GM12878 (cell line): Measurements from ENCODE around the gene MDM1. TPM values are rescaled to one million over a fixed set of nuclear protein-coding genes. Genes with fewer than 3 reads are reported as not detected.

Experiments used
- ATAC-seq: fragments of 200-7000 bp; cut with Tn5 transposase; 3 replicates; pipeline ENCODE4 v1.9.1; 2020; ENCODE audit warnings: mild to moderate bottlenecking, moderate library complexity
- BruUV-seq: library from RNA; stranded (reverse); fragments of 400-500 nt; replicated peaks from 2 replicates; lab custom pipeline; 2021; lab: Mats Ljungman, UMichigan
- CTCF ChIA-PET: fragments of 300-600 bp; sonication (Branson Sonifier 250); formaldehyde crosslinking; extraction: SDS; loops from one replicate; lab custom pipeline; 2021; ENCODE audit warnings: inconsistent platforms; lab: Yijun Ruan, JAX
- POLR2A ChIA-PET: fragments of 350-600 bp; formaldehyde crosslinking; extraction: SDS; loops from one replicate; lab custom pipeline; 2021; ENCODE audit warnings: inconsistent platforms; lab: Charles Lee
- RAD21 ChIA-PET: fragments of 300-600 bp; sonication (Branson Sonifier 250); formaldehyde crosslinking; loops from one replicate; lab custom pipeline; 2023; ENCODE audit warnings: antibody characterized with exemption; ENCODE audit not compliant: unreplicated experiment; lab: Charles Lee
- SMC1A ChIA-PET: fragments of 300-600 bp; sonication (Branson Sonifier 250); formaldehyde crosslinking; loops from one replicate; lab custom pipeline; 2023; ENCODE audit not compliant: unreplicated experiment, uncharacterized antibody; lab: Charles Lee
- DNase-seq: peaks from one replicate; pipeline ENCODE4 v3.0.0-alpha.2; 2011; ENCODE audit warnings: low read depth, low spot score
- FAIRE-seq: peaks from 3 replicates; lab custom pipeline; 2011; peaks lifted over from hg19 to GRCh38; lab: Jason Lieb, UNC
- H2AFZ ChIP-seq: 2 replicates; pipeline ENCODE4 v1.6.0; 2011; ENCODE audit warnings: low read depth, low read length, control low read depth; ENCODE audit not compliant: control insufficient read depth
- H3K27ac ChIP-seq: 2 replicates; pipeline ENCODE4 v1.5.1; 2011; ENCODE audit warnings: control low read depth; ENCODE audit not compliant: control insufficient read depth, insufficient read depth
- H3K27me3 ChIP-seq, 2 experiments: replicated peaks in 1 of 2; 2 replicates each; pipeline versions ENCODE4 v1.6.0 to v1.6.1; 2011; ENCODE audit warnings: low read length in 1 of 2; ENCODE audit not compliant: control insufficient read depth in 2 of 2, insufficient read depth in 2 of 2
- H3K36me3 ChIP-seq, 2 experiments: 2 replicates each; pipeline ENCODE4 v1.5.1; 2011; ENCODE audit warnings: low read length in 1 of 2; ENCODE audit not compliant: control insufficient read depth in 2 of 2, insufficient read depth in 2 of 2
- H3K4me1 ChIP-seq: 2 replicates; pipeline ENCODE4 v1.6.1; 2011; ENCODE audit warnings: mild to moderate bottlenecking, low read length, moderate library complexity, mixed read lengths; ENCODE audit not compliant: control insufficient read depth, insufficient read depth
- H3K4me2 ChIP-seq: 2 replicates; pipeline ENCODE4 v1.6.0; 2011; ENCODE audit warnings: control low read depth; ENCODE audit not compliant: control insufficient read depth, insufficient read depth
- H3K4me3 ChIP-seq: fragments of 200-600 bp; sonication (generic); 2 replicates; pipeline ENCODE4 v1.5.1; 2016
- H3K79me2 ChIP-seq: 2 replicates; pipeline ENCODE4 v1.6.0; 2011; ENCODE audit warnings: low read length; ENCODE audit not compliant: control insufficient read depth, insufficient read depth
- H3K9ac ChIP-seq: 2 replicates; pipeline ENCODE4 v1.8.0; 2011; ENCODE audit warnings: low read length, control low read depth, mixed read lengths; ENCODE audit not compliant: control insufficient read depth, insufficient read depth
- H3K9me3 ChIP-seq: replicated peaks from 3 replicates; pipeline ENCODE4 v1.5.1; 2011; ENCODE audit warnings: mild to moderate bottlenecking, low read length; ENCODE audit not compliant: control insufficient read depth, insufficient read depth
- H4K20me1 ChIP-seq: 2 replicates; pipeline ENCODE4 v1.6.0; 2011; ENCODE audit not compliant: control insufficient read depth, insufficient read depth
- DPF2 ChIP-seq: fragments of 450-650 bp; IDR thresholded peaks from 2 replicates; pipeline ENCODE4 v1.6.1; 2017; ENCODE audit warnings: mild to moderate bottlenecking
- EGR1 ChIP-seq, 2 experiments: IDR thresholded peaks; 1 replicate in 1 of 2; 2 replicates in 1 of 2; pipeline ENCODE4 v1.6.1; 2011 to 2012; ENCODE audit warnings: low read depth in 2 of 2, low read length in 2 of 2, borderline replicate concordance in 1 of 2, mild to moderate bottlenecking in 1 of 2, moderate library complexity in 1 of 2
- ETV6 ChIP-seq, 2 experiments: fragments of 450-650 bp in 1 of 2; IDR thresholded peaks in 1 of 2; conservative IDR thresholded peaks in 1 of 2; 2 replicates each; pipeline ENCODE4 v1.6.1; 2014; ENCODE audit warnings: antibody characterized with exemption in 1 of 2, borderline replicate concordance in 1 of 2, low read depth in 1 of 2, mild to moderate bottlenecking in 1 of 2, moderate library complexity in 1 of 2
- KDM1A ChIP-seq: fragments of 200-600 bp; sonication (generic); IDR thresholded peaks from 2 replicates; pipeline ENCODE4 v1.6.1; 2016; ENCODE audit warnings: borderline replicate concordance
- MXI1 ChIP-seq: fragments of 150-350 bp; IDR thresholded peaks from 2 replicates; pipeline ENCODE4 v1.6.1; 2011; ENCODE audit warnings: low read depth, mild to moderate bottlenecking, inconsistent platforms, low read length, improper control_type of control experiment
- NR2F1 ChIP-seq: fragments of 450-650 bp; conservative IDR thresholded peaks from 2 replicates; pipeline ENCODE4 v1.6.1; 2017; ENCODE audit warnings: mild to moderate bottlenecking
- RFX5 ChIP-seq: IDR thresholded peaks from 2 replicates; pipeline ENCODE4 v1.6.1; 2011; ENCODE audit warnings: low read depth, low read length, improper control_type of control experiment
- TBL1XR1 ChIP-seq: IDR thresholded peaks from 2 replicates; pipeline ENCODE4 v1.6.1; 2012; ENCODE audit warnings: low read depth, low read length, improper control_type of control experiment
- TCF7 ChIP-seq: IDR thresholded peaks from 2 replicates; pipeline ENCODE4 v1.6.1; 2014; ENCODE audit warnings: antibody characterized with exemption, borderline replicate concordance
- WGBS: methylation state at CpG from one replicate; pipeline ENCODE4 v1.1.6; 2016; ENCODE audit warnings: low lambda C conversion rate; ENCODE audit not compliant: insufficient replicate concordance, insufficient coverage; ENCODE audit errors: missing lambda C conversion rate; 5-methylcytosine and 5-hydroxymethylcytosine counted together
- in situ Hi-C: fragments of 300-500 bp; cut with MboI; formaldehyde crosslinking; loops from 9 replicates; pipeline ENCODE4 v1.14.3; 2018; ENCODE audit warnings: mixed read lengths
- intact Hi-C: fragments of 100-400 bp; cut with micrococcal nuclease; formaldehyde crosslinking; loops from one replicate; pipeline ENCODE4 v1.14.2; 2022; ENCODE audit not compliant: unreplicated experiment
- polyA plus RNA-seq, 11 experiments: library from polyadenylated mRNA; depleted of rRNA in 4 of 11; unstranded in 6 of 11; stranded (reverse) in 5 of 11; fragments of >200 nt; fragmentation: Nextera tagmentation in 4 of 11; fragmentation: Illumina TruSeq in 1 of 11; extraction: Ambion mirVana in 4 of 11; extraction: Trizol in 1 of 11; gene quantifications; 1 replicate in 1 of 11; 2 replicates in 10 of 11; pipeline versions ENCODE4 v1.2.1 to v1.2.3, GENCODE V29; 2011 to 2016; ENCODE audit warnings: inconsistent platforms in 2 of 11, missing spikeins in 2 of 11, low read depth in 1 of 11
- total RNA-seq, 4 experiments: library from RNA; depleted of rRNA in 3 of 4; stranded (reverse); fragments of >200 nt in 3 of 4; fragmentation: Illumina TruSeq in 1 of 4; extraction: Trizol in 1 of 4; gene quantifications; 2 replicates each; pipeline versions ENCODE4 v1.2.1 to v1.2.3, GENCODE V29; 2013 to 2021
- TF ChIP-seq, protein P1 (sequence below): fragments of 450-650 bp; conservative IDR thresholded peaks from 2 replicates; pipeline ENCODE4 v1.6.1; 2017; ENCODE audit warnings: mild to moderate bottlenecking, moderate library complexity
- TF ChIP-seq, protein P2 (sequence below): fragments of 450-650 bp; IDR thresholded peaks from 2 replicates; pipeline ENCODE4 v1.6.1; 2017; ENCODE audit warnings: mild to moderate bottlenecking, low read depth, inconsistent platforms; ENCODE audit not compliant: poor library complexity, severe bottlenecking
- TF ChIP-seq, protein P3 (sequence below): fragments of 450-650 bp; IDR thresholded peaks from 2 replicates; pipeline ENCODE4 v1.6.1; 2017; ENCODE audit warnings: antibody characterized with exemption, mild to moderate bottlenecking, moderate library complexity
- TF ChIP-seq, protein P4 (sequence below): IDR thresholded peaks from 2 replicates; pipeline ENCODE4 v1.6.1; 2012; ENCODE audit warnings: low read depth, low read length, improper control_type of control experiment

Gene MDM1
- total and polyA plus RNA-seq, 10 of the 15 experiments (the other 5 are each of a cell fraction or from before 2014, with no cell fraction given), result 10.1 to 25.3 (median 16.5) TPM

DNA sequence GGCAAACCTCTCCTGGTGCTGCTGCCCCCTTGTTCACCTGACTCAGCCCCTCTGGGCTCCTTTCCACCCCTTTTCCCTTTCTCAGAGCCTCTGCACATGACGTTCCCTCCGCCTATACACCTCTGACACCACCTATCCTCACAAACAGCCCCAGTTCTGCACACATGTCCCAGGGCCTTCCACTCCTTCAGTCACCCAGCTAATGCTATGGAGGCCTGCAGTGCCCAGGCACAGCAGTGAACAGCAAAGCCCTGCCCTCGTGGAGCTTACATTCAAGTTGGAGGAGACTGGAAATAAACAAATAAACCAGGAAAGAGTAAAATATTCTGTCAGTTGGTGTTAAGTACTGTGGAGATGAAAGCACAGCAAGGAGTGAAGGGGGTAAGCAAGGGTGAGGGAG lies 38.5 kb upstream of the MDM1 start:
- CTCF ChIA-PET, result interaction anchor here (0.7 kb wide), 1 partner anchor 426 kb away, joined by 3 read pairs; no protein-coding TSS in a partner anchor
- BruUV-seq, result no TSS peak
- TF ChIP-seq EGR1 (IDR thresholded peaks at IDR 0.05; ENCODE audit: borderline replicate concordance in 1 of 2, low read depth in 2 of 2, low read length in 2 of 2) (no peak), DPF2 (no peak), ETV6 (conservative IDR thresholded peaks at IDR 0.05 in 1 of 2, IDR thresholded peaks at IDR 0.05 in 1 of 2; ENCODE audit: borderline replicate concordance in 1 of 2, low read depth in 1 of 2) (no peak), TCF7 (no peak), RFX5 (no peak), NR2F1 (no peak), KDM1A (no peak), TBL1XR1 (no peak), MXI1 (no peak)
- TF ChIP-seq, protein P1, sequence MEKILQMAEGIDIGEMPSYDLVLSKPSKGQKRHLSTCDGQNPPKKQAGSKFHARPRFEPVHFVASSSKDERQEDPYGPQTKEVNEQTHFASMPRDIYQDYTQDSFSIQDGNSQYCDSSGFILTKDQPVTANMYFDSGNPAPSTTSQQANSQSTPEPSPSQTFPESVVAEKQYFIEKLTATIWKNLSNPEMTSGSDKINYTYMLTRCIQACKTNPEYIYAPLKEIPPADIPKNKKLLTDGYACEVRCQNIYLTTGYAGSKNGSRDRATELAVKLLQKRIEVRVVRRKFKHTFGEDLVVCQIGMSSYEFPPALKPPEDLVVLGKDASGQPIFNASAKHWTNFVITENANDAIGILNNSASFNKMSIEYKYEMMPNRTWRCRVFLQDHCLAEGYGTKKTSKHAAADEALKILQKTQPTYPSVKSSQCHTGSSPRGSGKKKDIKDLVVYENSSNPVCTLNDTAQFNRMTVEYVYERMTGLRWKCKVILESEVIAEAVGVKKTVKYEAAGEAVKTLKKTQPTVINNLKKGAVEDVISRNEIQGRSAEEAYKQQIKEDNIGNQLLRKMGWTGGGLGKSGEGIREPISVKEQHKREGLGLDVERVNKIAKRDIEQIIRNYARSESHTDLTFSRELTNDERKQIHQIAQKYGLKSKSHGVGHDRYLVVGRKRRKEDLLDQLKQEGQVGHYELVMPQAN, result no peak
- TF ChIP-seq, protein P2, sequence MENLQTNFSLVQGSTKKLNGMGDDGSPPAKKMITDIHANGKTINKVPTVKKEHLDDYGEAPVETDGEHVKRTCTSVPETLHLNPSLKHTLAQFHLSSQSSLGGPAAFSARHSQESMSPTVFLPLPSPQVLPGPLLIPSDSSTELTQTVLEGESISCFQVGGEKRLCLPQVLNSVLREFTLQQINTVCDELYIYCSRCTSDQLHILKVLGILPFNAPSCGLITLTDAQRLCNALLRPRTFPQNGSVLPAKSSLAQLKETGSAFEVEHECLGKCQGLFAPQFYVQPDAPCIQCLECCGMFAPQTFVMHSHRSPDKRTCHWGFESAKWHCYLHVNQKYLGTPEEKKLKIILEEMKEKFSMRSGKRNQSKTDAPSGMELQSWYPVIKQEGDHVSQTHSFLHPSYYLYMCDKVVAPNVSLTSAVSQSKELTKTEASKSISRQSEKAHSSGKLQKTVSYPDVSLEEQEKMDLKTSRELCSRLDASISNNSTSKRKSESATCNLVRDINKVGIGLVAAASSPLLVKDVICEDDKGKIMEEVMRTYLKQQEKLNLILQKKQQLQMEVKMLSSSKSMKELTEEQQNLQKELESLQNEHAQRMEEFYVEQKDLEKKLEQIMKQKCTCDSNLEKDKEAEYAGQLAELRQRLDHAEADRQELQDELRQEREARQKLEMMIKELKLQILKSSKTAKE, result no peak
- TF ChIP-seq, protein P3, sequence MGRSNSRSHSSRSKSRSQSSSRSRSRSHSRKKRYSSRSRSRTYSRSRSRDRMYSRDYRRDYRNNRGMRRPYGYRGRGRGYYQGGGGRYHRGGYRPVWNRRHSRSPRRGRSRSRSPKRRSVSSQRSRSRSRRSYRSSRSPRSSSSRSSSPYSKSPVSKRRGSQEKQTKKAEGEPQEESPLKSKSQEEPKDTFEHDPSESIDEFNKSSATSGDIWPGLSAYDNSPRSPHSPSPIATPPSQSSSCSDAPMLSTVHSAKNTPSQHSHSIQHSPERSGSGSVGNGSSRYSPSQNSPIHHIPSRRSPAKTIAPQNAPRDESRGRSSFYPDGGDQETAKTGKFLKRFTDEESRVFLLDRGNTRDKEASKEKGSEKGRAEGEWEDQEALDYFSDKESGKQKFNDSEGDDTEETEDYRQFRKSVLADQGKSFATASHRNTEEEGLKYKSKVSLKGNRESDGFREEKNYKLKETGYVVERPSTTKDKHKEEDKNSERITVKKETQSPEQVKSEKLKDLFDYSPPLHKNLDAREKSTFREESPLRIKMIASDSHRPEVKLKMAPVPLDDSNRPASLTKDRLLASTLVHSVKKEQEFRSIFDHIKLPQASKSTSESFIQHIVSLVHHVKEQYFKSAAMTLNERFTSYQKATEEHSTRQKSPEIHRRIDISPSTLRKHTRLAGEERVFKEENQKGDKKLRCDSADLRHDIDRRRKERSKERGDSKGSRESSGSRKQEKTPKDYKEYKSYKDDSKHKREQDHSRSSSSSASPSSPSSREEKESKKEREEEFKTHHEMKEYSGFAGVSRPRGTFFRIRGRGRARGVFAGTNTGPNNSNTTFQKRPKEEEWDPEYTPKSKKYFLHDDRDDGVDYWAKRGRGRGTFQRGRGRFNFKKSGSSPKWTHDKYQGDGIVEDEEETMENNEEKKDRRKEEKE, result no peak
- TF ChIP-seq, protein P4, sequence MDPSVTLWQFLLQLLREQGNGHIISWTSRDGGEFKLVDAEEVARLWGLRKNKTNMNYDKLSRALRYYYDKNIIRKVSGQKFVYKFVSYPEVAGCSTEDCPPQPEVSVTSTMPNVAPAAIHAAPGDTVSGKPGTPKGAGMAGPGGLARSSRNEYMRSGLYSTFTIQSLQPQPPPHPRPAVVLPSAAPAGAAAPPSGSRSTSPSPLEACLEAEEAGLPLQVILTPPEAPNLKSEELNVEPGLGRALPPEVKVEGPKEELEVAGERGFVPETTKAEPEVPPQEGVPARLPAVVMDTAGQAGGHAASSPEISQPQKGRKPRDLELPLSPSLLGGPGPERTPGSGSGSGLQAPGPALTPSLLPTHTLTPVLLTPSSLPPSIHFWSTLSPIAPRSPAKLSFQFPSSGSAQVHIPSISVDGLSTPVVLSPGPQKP, result no peak

More for the DNA sequence above, 38.5 kb upstream of the MDM1 start:
- no peak overlapping the region for H3K4me3 ChIP-seq
- H4K20me1 ChIP-seq, result no peaks in the 10 kb centered on the region
- H3K9me3 ChIP-seq, result no peaks in the 10 kb centered on the region; the same call in 2 of the 3 replicates
- FAIRE-seq, result no peak
- H3K79me2 ChIP-seq, result no peaks in the 10 kb centered on the region
- no peak overlapping the region for H3K4me2 ChIP-seq
- POLR2A ChIA-PET, result interaction anchor here (0.5 to 0.7 kb wide), 2 partner anchors 9 to 38 kb away, joined by 3 to 5 read pairs; no protein-coding TSS in a partner anchor
- ATAC-seq, result no peak
- RAD21 ChIA-PET, result interaction anchor here (0.7 kb wide), 1 partner anchor 80 kb away, joined by 4 read pairs; no protein-coding TSS in a partner anchor
- no peaks in the 10 kb centered on the region for H3K27me3 ChIP-seq
- SMC1A ChIA-PET, result interaction anchor here (0.7 to 1.4 kb wide), 2 partner anchors 69 to 480 kb away, joined by 3 read pairs; no protein-coding TSS in a partner anchor
- in situ Hi-C loops (loop anchor here (25.0 kb wide), 1 partner anchor 242 kb away; the partner anchor contains the start of gene RAP1B), intact Hi-C loops (loop anchor here (5.0 kb wide), 2 partner anchors 72 to 437 kb away; partner anchors contain the start of gene MDM2)
- DNase-seq, result no peak
- no peak overlapping the region for H2AFZ ChIP-seq
- H3K4me1 ChIP-seq, result peaks cover 31% of the 10 kb centered on the region
- WGBS, result 82% methylated on average over 3 of the region's 3 CpGs
- H3K27ac ChIP-seq, result no peak overlapping the region
- H3K9ac ChIP-seq, result no peak overlapping the region
- H3K36me3 ChIP-seq, result no peaks in the 10 kb centered on the region
